Left cardiac atrium (tissue), 4 donors: ENCODE data around the gene ERBIN. TPM values are rescaled to one million over a fixed set of nuclear protein-coding genes. Genes with fewer than 3 reads are reported as not detected.

Experiments
- ATAC-seq, 2 donors: fragments of 200-7000 bp; cut with Tn5 transposase; one replicate each; pipeline ENCODE4 v1.9.1; 2020; ENCODE audit warnings: mild to moderate bottlenecking in 2 of 2, moderate library complexity in 2 of 2
- DNase-seq: peaks from one replicate; pipeline ENCODE4 v3.0.0-alpha.2; 2020
- intact Hi-C, 2 donors: fragments of 100-400 bp; cut with DNase I; formaldehyde crosslinking; loops; one replicate each; pipeline versions ENCODE4 v1.14.1 to v1.15.1; 2022 to 2023
- total RNA-seq, 2 donors: library from RNA; stranded (reverse); fragmentation: NEBNext Ultra II Directional; extraction: Animal tissue kit (Norgen Biotek cat#: 25700); gene quantifications; one replicate each; pipeline ENCODE4 v1.2.1, GENCODE V29; 2021
- donor health status: DM: no; HTN: yes; CAD: no.
- donor health status: DM: no; HTN: yes; CAD: no; lungs with severe emphysema.
- donor health status: DM: yes; HTN: yes; CAD: no.
- donor health status: Dilated cardiomyopathy.

ERBIN gene
- total RNA-seq, 2 donors from 2014 or later = 39.9 to 40.2 TPM

DNA sequence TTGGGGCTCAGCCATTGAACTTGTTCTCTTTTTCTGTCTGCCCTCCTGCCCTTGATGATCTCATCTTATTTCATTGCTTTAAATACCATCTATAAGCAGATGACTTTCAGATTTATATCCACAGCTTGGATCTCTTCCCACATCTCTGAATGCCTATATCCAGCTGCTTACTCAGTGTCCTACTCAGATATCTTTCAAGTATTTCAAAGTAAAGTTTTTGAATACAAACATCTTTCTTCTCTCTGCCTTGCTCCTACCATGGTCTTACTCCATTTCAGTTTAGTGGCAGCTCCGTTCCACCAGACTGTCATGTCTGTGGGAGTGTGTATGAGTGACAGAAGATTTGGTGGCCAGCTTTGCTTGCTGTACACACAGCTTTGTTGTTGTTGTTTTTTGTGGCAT lies 59.7 kb downstream of the ERBIN start:
- no peak for ATAC-seq
- intact Hi-C loops = no loop called here

DNA sequence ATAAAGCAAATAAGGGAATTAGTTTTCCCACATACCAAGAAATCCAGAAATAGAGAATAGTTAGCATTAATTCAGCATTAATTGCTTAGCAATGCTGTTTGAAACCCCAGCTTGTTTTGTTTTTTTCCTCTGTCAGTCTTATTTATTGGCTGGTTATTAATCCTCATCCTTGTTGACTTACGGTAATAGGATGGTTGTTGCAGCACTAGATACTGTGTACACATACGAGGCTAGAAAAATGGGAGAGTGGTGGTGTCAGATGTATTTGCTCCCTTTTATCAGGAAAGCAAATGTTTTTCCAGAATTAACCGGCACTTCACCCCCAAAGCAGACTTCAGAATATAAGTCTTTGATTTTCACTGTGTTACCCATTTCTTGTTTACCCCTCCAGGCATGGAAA lies 60.4 kb downstream of the ERBIN start:
- DNase-seq (no peak), ATAC-seq (no peak)
- intact Hi-C loops = no loop called here

More for the DNA sequence above, 59.7 kb downstream of the ERBIN start:
- no peak for DNase-seq

- intact Hi-C loops = no loop called here
- no peak for ATAC-seq
- DNase-seq = no peak
These were observed 61.6 kb downstream of the ERBIN start for GRCh38 chr5:65987982-65988381.

DNA sequence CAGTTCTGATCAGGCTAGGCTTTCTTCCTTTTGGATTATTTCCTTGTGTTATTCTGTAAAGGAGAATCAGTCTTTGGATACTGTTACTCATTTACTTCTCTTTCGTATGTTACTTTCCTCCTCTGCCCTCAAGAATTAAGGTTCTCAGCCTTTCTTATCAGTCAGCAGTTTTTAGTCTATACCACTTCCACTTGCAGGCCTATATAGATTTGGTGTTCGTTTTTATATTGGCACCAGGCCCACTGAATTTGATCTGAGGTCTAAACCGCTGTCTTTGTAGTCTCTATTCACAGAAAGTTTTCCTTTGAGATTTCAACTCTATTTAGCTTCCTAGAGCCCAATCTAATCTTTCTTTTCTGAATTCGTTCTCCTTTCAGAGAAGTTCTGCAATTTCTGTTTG lies 62.8 kb downstream of the ERBIN start:
- ATAC-seq (no peak), DNase-seq (no peak)
- intact Hi-C loops = no loop called here

DNA sequence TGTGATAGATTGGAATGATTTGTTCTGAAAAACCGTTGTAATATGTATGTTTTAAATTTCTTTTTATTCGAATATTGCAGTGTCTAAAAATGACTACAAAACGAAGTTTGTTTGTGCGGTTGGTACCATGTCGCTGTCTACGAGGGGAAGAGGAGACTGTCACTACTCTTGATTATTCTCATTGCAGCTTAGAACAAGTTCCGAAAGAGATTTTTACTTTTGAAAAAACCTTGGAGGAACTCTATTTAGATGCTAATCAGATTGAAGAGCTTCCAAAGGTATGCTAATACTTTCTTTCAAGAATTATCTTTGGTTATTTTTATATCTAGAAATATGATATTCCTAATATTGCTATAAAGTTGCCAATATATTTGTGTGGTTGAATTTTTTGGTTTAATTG lies 66.3 kb downstream of the ERBIN start:
- intact Hi-C loops = no loop called here
- DNase-seq (no peak), ATAC-seq (no peak)

GRCh38 chr5:65994117-65994786 lies 67.9 kb downstream of the ERBIN start:
- ATAC-seq (no peak), DNase-seq (no peak)
- intact Hi-C loops = no loop called here

GRCh38 chr5:65999061-65999723 lies 72.8 kb downstream of the ERBIN start:
- no peak for DNase-seq
- intact Hi-C loops = no loop called here

DNA sequence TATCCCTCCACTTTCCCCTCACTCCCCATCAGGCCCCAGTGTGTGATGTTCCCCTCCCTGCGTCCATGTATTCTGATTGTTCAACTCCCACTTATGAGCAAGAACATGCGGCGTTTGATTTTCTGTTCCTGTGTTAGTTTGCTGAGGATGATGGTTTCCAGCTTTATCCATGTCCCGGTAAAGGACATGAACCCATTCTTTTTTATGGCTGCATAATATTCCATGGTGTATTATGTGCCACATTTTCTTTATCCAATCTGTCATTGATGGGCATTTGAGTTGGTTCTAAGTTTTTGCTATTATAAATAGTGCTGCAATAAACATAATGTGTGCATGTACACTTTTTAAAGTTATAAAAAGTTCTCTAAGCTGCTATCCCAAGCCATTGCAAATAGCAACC lies 75.6 kb downstream of the ERBIN start:
- ATAC-seq = no peak
- intact Hi-C loops = no loop called here
- no peak for DNase-seq

More at GRCh38 chr5:65999061-65999723, 72.8 kb downstream of the ERBIN start:
- no peak for ATAC-seq

DNA sequence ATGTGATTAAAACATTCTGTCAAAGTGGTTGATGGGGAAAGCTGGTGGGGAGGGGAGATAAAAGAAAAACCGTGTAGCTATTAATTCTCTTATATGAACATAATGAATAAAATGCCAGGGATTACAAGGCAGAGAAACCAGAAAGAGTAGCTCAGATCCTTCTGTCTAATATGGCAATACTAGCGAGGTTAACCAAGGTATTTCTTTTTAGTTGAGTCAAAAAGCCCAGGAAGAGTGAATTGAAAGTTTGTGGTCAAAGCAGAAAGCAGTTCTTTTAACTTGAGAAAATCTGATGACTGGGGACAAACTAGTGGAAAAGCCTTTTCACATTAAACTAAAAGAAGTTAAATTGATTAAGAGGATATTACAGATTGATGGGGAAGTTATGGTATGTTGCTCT lies 76.0 kb downstream of the ERBIN start:
- intact Hi-C loops = no loop called here
- no peak for ATAC-seq

GRCh38 chr5:66004216-66004615 lies 77.8 kb downstream of the ERBIN start:
- ATAC-seq = no peak
- intact Hi-C loops = no loop called here
- no peak for DNase-seq

More for the DNA sequence above, 76.0 kb downstream of the ERBIN start:
- DNase-seq = no peak

GRCh38 chr5:66009277-66009676 lies 82.9 kb downstream of the ERBIN start:
- no peak for ATAC-seq
- intact Hi-C loops = no loop called here
- DNase-seq = no peak

DNA sequence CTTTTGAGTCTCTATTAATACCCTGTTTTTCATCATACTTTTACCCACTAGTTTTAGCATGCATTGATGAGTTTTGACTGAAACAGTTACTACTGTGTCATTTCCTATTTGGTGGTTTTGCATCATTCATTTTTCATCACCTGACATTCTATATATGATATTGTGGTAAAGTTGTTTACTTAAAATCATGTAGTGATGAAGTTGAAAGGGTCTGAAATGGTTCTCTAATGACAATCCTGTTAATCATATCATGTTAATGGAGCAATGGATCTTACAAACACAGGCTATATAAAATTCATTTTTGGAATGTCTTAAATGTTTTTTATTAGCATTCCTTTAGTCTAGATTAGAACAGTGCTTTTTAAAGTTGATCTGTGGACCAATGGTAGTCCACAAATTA lies 84.1 kb downstream of the ERBIN start:
- no peak for DNase-seq
- no peak for ATAC-seq
- intact Hi-C loops = no loop called here

- no peak for ATAC-seq
- intact Hi-C loops = no loop called here
These were observed 85.9 kb downstream of the ERBIN start for GRCh38 chr5:66012271-66012670.

DNA sequence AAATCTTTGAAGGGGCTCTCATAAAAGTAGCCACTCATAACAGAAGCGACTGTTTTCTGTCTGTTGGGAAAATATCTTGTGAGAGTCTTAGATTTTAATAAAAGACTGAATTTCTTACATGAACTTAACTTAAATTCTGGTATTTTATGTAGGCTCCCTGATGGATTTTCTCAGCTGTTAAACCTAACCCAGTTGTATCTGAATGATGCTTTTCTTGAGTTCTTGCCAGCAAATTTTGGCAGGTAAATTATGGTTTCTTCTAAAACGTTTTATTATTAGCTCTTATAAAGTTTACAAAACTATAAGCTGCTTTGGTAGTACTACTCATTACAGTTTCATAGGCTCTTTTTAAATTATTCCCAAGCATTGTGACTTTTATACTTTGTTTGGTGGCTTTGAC lies 87.0 kb downstream of the ERBIN start:
- intact Hi-C loops = no loop called here
- ATAC-seq (no peak), DNase-seq (no peak)

More at GRCh38 chr5:66012271-66012670, 85.9 kb downstream of the ERBIN start:
- no peak for DNase-seq

- ATAC-seq = no peak
These were observed 87.5 kb downstream of the ERBIN start for GRCh38 chr5:66013906-66014305.

GRCh38 chr5:66015196-66015960 lies 89.0 kb downstream of the ERBIN start:
- ATAC-seq = no peak
- no peak for DNase-seq
- intact Hi-C loops = no loop called here

More at GRCh38 chr5:66013906-66014305, 87.5 kb downstream of the ERBIN start:
- intact Hi-C loops = no loop called here
- DNase-seq = no peak

- no peak for ATAC-seq
- intact Hi-C loops = no loop called here
- no peak for DNase-seq
These were observed 95.2 kb downstream of the ERBIN start for GRCh38 chr5:66021585-66021984.

DNA sequence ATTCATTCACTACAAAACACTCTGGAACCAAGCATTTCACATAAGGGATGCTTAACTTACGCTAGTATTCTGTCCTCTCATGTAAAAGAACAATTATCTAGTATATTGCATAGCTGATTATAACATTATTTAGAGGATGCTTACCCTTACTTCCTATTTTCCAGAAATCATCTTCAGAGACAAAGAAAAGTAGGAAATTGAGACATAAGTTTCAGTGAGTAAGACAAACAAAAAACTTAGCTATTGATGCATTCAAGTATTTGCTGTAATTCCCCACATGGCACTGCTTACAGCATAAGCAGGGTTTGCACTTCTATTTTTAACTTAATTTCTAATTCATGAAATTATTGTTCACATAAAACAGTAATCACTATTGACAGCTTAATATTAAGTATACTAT lies 112.9 kb downstream of the ERBIN start:
- ATAC-seq (no peak), DNase-seq (no peak)
- intact Hi-C loops = no loop called here

- intact Hi-C loops = no loop called here
- DNase-seq (no peak), ATAC-seq (no peak)
These were observed 113.3 kb downstream of the ERBIN start for GRCh38 chr5:66039701-66040100.

DNA sequence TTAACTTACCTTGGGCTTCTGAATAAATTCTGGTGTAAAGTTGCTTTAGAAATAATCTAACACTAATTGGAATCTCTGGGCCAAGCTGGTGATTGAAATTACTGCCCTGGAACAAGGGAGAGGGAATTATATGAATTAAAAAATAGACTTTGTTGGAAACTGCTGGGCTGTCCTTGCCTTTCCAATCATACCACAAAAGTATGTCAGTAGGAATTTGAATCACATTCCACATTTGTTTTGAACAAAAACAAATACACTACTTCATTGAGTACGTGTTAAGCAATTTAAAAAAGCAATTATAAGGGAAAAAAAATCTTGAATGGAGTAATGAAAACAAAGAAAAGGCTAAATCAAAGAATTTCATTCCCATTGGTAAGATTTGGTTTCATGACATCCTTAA lies 115.3 kb downstream of the ERBIN start:
- DNase-seq (no peak), ATAC-seq (no peak)
- intact Hi-C loops = no loop called here
